Medulla oblongata (tissue), 1 donor: Measurements from ENCODE around the gene IGFL1.
"Not testable (repeated sequence)": the region's sequence is repeated elsewhere in the genome, so short reads cannot be mapped to it uniquely, and the experiment has no call there.

Source experiments
- DNase-seq: peaks from one replicate; pipeline ENCODE4 v3.0.0-alpha.2; 2015; ENCODE audit errors: extremely low spot score

IGFL1 gene

GRCh38 chr19:46221981-46222610 lies 7.4 kb upstream of the IGFL1 start:
- DNase-seq = no peak

DNA sequence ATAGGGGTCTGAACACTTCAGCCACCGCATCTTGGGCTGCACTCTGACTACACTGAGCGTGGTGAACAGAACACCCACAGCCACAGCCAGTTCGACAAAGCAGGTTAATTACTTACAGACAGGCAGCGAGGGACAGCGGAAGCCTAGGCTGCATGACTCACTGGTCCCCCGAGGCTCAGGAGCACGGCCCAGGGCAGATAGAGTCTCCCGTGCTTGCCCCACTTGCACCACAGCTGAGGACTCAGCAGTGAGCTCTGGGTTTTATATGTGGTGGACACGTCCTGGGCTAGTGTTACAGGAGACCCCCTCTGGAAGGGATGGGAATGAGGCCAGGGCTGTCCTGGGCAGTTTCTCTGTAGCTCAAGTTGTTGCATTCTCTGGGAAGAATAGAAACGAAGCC lies 5.8 kb upstream of the IGFL1 start:
- not testable (repeated sequence) for DNase-seq

DNA sequence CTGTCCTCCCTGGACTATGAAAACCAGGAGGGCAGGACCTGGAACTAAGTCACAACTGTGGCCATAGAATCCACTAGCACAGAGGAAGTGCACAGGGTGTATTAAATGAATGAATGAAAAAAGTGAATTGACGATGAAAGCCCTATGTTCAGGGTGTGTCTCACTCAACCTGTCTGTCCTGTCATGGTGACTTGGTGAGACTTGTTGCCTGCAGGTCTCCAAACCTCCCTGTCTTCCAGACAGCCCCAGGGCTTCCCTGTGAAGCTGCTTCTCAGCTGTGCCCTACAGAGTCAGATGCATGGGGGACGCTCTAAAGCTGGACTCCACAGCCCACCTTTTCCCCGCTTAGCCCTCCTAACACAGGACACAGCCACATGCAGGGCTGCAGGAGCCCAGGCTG lies 4.8 kb upstream of the IGFL1 start:
- DNase-seq = no peak

- DNase-seq = no peak
Observed at GRCh38 chr19:46225558-46226004, 4.0 kb upstream of the IGFL1 start.

DNA sequence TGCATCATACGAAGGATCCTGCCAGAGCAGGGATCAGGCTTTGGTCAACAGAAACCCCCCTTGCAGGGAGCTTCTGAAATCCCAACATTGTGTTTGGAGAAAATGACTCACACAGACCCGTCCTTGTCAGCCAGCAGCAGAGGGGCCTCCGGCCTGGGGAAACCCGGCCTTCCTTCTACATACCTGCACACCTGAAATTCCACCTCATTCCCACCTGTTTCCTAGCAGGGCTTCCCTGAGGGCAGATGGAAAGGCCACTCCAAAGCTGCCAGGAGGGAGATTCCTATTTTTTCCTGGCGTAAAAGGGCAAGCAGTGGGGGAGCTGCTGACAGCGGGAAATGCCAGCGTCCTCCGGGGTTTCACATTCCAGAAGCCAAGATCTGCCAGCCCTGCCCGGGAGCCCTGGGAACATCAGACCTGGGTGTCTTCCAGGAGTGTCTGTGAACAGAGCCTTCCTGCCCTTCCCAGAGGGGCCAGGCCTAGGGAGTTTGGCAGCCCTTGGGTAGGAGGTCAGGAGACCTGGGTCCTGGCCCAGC lies 3.0 kb upstream of the IGFL1 start:
- no peak for DNase-seq

DNA sequence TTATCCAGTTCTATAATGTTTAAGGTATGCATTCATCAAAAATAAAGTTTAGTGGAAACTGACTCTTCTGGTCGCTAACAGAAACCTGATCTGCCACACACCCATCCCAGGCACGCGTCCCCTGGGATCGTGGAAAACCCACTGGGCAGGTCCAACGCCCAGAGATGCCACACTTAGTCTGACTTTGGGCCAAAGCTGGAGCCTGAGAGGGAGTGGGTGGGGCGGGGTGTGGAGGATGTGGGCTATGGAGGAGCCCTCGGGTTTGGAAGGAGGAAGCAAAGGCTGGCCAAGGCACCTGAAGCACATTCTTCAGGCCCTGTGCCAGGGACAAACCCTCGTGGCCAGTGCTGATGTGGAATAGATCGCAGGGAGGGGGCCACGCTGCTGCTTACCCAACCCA lies 2.5 kb downstream of the IGFL1 start:
- DNase-seq = no peak

DNA sequence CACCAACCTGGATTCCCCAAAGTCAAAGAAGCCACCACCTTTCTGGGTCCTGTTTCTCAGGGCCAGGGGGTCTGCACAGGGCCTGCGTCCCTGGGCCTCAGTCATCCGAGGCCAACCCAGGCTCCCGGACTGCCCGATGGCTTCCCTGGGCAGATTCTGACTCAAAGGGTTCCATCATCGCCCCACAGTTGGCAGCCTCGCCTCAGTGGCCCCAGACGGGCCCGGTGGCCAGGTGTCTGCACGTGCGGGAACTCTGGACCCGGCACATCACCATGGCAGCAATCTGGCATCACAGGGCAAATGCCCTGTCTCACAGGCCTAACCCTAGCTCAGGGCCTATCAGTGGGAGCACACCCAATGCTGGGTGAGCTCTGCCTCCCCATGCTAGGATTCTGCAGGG lies 2.9 kb downstream of the IGFL1 start:
- DNase-seq = no peak

DNA sequence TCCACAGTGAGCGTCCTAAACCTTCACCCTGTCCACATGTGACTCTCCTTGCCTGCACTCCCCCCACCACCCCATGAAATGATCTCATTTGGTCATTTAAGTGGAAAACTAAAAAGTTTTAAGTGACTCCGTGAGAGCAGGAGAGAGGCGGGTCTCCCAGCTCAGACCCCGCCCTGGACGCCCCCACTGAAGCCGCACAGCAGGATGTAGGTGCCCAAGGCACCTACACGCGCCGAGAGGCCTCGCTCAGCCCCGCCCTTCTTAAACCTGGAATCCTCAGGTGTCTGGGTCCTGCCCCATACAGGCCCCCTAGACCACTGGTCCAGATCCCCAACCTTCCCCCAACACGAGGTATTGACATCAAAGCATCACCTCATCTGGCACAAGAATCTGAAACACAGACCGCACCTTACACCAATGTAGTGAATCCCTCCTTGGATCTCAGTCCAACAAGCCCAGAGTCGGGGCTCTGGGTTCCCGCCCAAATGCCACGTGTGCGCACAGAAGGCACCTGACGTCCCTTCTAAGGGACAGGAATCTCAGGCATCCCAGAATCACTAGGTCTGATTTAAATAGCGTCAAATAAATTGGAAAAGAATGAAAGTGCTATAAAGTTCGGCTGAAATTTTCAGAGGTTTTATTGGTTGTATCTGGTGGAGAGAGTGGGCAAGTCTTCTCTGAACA lies 3.5 kb downstream of the IGFL1 start:
- no peak for DNase-seq

- DNase-seq = not testable (repeated sequence)
Observed at GRCh38 chr19:46233871-46234270, 4.3 kb downstream of the IGFL1 start.

- not testable (repeated sequence) for DNase-seq
Observed at GRCh38 chr19:46238141-46238540, 8.6 kb downstream of the IGFL1 start.

DNA sequence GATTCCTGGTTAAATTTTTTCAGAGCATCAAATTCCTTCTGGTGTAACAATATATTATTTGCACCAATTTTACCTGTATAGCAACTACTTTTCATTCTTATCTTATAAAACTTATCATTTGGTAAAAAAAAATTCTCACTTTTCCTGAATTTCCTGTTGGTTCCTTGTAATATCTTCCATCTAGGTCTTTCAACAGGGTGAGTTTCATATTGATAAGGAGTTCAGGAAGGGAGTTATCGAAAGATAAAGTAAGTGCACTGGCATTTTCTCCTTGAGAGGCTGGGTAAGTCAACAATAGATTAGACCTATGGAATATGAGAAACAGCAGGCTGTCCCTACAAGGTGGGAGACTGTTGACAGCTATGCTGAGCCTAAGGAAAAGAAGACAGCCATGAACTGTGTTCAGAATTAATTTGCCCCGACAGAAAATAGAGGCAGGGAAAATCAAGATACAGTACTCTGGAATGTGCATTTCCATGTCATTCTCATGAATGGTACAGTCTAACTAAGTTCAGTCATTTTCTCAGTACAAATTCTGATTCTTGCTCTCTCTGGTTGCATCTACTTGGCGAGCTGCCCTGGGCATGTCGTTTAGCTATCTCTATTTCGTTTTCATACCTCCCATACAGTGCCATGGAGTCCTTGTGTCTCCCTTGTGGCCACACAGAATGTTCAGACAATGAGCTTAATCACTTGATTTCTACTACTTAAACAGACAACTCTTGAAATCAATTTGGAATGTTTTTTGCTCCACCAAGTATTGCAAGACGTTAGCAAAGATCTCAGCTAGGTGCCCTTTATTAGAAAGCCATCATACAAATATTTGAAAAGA lies 9.9 kb downstream of the IGFL1 start:
- DNase-seq = no peak

DNA sequence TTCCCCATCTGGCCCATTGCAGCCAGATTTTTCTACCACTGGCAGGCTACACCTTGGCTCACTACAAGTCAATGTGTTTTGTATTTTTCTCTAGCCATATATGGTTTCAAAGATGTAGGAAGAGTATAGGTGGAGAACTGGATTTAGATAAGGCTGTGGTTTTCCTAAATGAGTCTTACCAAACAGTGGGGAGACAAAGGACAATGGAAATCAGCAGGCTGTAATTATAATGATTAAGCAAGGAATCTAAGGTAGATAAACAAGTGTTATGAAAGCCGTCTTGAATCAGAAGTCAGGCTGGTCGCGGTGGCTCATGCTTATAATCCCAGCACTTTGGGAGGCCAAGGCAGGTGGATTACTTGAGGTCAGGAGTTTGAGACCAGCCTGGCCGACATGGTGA lies 11.2 kb downstream of the IGFL1 start:
- no peak for DNase-seq

DNA sequence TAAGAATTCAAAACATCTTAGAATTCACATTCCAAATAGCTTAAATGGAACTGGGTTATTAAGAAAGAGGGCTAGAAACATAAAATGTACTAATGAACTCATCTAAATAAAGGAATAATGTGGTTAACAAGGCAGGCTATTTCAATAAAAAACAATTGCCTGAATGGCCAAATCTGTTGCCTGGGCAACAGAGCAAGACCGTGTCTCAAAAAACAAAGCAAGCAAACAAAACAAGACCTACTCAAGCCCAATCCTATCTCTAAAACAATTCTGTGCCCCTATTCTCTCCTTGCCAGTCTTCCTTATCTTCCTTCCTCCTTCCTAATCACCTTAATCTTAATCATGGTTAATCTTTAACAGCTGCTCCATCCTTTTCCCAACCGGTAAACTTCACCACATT lies 12.1 kb downstream of the IGFL1 start:
- no peak for DNase-seq

DNA sequence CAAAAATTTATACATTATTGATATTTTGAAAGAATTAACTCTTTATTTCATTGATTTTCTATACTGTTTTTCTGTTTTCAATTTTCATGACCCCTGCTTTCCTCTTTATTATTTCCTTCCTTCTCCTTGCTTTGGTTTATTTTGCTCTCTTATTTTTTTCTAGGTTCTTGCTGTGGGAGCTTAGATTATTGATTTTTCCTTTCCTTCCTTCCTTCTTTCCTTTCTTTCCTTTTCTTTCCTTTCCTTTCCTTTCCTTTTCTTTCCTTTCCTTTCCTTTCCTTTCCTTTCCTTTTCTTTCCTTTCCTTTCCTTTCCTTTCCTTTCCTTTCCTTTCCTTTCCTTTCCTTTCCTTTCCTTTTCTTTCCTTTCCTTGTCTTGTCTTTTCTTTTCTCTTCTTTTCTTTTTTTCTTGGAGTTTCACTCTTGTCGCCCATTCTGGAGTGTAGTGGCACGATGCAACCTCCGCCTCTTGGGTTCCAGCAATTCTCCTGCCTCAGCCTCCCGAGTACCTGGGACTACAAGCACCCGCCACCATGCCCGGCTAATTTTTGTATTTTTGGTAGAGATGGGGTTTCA lies 13.6 kb downstream of the IGFL1 start:
- not testable (repeated sequence) for DNase-seq

GRCh38 chr19:46250076-46250735 lies 20.7 kb downstream of the IGFL1 start:
- DNase-seq = no peak

GRCh38 chr19:46251416-46251815 lies 21.9 kb downstream of the IGFL1 start:
- no peak for DNase-seq

DNA sequence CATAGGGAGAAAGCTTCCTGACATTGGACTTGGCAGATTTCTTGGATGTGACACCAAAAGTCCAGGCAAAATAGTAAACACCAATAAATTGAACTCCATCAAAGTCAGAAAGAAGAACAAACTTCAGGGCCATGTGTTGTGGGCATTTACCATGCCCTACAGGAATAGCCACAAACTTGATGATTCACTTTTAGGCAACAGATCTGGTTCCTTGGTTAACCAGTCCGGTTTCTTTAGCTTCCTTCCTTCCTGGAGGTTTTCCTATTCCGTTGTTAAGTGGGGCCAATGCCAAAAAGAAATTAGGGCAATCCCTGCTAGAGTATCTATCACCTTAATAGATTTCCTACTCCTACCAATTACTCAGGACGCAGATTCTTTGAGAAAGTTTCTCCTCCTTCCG lies 25.2 kb downstream of the IGFL1 start:
- no peak for DNase-seq

DNA sequence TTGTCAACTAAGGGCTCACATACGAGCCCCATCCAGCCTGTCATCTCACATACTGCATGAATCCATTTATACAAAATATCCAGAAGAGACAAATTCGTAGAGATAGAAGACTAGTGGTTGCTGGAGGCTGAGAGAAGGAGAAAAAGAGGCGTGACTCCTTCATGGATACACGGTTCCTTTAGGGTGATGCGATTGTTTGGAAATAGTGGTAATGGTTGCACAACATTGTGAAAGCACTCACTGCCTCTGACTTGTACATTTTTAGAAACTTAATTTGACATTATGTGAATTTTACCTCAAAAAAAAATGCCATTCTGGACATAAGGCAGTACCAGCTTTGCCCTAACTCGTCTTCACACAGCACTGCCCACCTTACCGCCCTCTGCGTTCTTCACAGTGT lies 27.3 kb downstream of the IGFL1 start:
- DNase-seq = no peak

DNA sequence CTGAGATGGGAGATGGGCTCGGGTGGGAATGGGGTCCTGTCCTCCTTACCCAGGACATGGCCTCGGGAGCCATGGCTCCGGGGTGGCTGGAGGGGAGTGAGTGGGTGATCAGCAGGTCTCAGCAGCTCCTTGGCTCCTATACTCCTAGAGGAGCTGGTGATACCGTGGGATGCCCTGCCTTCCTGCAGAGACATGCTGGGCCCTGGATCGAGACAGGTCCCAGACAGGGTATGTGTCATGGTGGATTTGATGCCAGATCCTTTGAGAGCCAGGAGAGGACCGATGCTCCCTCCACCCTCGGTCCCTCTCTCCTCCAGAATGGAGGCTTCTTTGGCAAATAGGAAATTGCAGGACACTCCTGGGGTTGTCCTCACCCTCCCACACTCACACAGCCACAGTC lies 32.0 kb downstream of the IGFL1 start:
- not testable (repeated sequence) for DNase-seq

- DNase-seq = not testable (repeated sequence)
Observed at GRCh38 chr19:46262684-46263296, 33.2 kb downstream of the IGFL1 start.

- DNase-seq = not testable (repeated sequence)
Observed at GRCh38 chr19:46264801-46265200, 35.3 kb downstream of the IGFL1 start.
